SK-N-SH (cell line): ENCODE results near the gene F9.

ENCODE experiments used
- EZH2phosphoT487 ChIP-seq: fragments of 200-600 bp; sonication (generic); IDR thresholded peaks from 2 replicates; pipeline ENCODE4 v1.6.1; 2017; ENCODE audit warnings: low read depth, mixed run types, mild to moderate bottlenecking, antibody characterized with exemption, moderate library complexity, borderline replicate concordance
- FOSL2 ChIP-seq: IDR thresholded peaks from 2 replicates; pipeline ENCODE4 v1.4.0; 2012; ENCODE audit warnings: low read depth, mild to moderate bottlenecking, moderate library complexity, borderline replicate concordance
- JUND ChIP-seq: IDR thresholded peaks from 2 replicates; pipeline ENCODE4 v1.4.0; 2012
- POLR2AphosphoS5 ChIP-seq: IDR thresholded peaks from 2 replicates; pipeline ENCODE4 v1.6.1; 2012; ENCODE audit warnings: low read depth, low read length
- RAD21 ChIP-seq: IDR thresholded peaks from 2 replicates; pipeline ENCODE4 v1.6.1; 2012; ENCODE audit warnings: mild to moderate bottlenecking, low read length
- RXRA ChIP-seq: IDR thresholded peaks from 2 replicates; pipeline ENCODE4 v1.4.0; 2012; ENCODE audit warnings: low read depth, mild to moderate bottlenecking, borderline replicate concordance
- TAF1 ChIP-seq: IDR thresholded peaks from 2 replicates; pipeline ENCODE4 v1.6.1; 2012; ENCODE audit warnings: low read depth, mild to moderate bottlenecking, low read length, moderate library complexity, borderline replicate concordance
- TEAD4 ChIP-seq: IDR thresholded peaks from 2 replicates; pipeline ENCODE4 v1.4.0; 2012; ENCODE audit warnings: mild to moderate bottlenecking, borderline replicate concordance; ENCODE audit not compliant: insufficient read depth
- YY1 ChIP-seq: IDR thresholded peaks from 2 replicates; pipeline ENCODE4 v1.4.0; 2012; ENCODE audit warnings: low read depth, mild to moderate bottlenecking
- TF ChIP-seq, protein P1 (sequence below): fragments of 200-600 bp; sonication (generic); IDR thresholded peaks from 2 replicates; pipeline ENCODE4 v1.6.1; 2017; ENCODE audit warnings: antibody characterized with exemption, mild to moderate bottlenecking, moderate library complexity
- TF ChIP-seq, protein P2 (sequence below): IDR thresholded peaks from 2 replicates; pipeline ENCODE4 v1.6.1; 2012; ENCODE audit warnings: mild to moderate bottlenecking, low read depth, low read length, moderate library complexity
- TF ChIP-seq, protein P3 (sequence below): IDR thresholded peaks from 2 replicates; pipeline ENCODE4 v1.4.0; 2012; ENCODE audit warnings: low read depth, borderline replicate concordance

DNA sequence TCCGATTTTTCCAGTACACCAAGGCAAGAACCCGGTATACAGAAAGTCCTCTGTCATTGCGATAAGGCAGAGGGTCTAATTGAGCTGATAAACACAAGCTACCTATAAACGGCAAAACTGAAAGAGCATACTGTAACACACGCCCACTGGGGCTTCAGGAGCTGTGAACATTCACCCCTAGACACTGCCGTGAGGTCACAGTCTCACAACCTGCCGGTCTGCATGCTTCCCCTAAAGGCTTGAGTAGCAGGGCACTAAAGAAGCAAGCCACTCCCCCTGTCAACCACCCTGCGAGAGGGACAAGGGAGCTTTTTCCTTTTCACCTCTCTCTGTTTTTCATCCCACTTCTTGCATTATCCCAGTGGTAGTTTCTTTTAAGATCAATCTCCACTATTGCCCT is 22.4 kb upstream of the F9 start:
- TF ChIP-seq, protein P1, sequence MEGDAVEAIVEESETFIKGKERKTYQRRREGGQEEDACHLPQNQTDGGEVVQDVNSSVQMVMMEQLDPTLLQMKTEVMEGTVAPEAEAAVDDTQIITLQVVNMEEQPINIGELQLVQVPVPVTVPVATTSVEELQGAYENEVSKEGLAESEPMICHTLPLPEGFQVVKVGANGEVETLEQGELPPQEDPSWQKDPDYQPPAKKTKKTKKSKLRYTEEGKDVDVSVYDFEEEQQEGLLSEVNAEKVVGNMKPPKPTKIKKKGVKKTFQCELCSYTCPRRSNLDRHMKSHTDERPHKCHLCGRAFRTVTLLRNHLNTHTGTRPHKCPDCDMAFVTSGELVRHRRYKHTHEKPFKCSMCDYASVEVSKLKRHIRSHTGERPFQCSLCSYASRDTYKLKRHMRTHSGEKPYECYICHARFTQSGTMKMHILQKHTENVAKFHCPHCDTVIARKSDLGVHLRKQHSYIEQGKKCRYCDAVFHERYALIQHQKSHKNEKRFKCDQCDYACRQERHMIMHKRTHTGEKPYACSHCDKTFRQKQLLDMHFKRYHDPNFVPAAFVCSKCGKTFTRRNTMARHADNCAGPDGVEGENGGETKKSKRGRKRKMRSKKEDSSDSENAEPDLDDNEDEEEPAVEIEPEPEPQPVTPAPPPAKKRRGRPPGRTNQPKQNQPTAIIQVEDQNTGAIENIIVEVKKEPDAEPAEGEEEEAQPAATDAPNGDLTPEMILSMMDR: no peak
- no peak for TF ChIP-seq JUND
- no peak for TF ChIP-seq YY1
- TF ChIP-seq FOSL2: no peak
- no peak for TF ChIP-seq RAD21
- no peak for TF ChIP-seq RXRA
- TF ChIP-seq TEAD4: no peak
- TF ChIP-seq EZH2phosphoT487: no peak
- TF ChIP-seq TAF1: no peak
- TF ChIP-seq, protein P2, sequence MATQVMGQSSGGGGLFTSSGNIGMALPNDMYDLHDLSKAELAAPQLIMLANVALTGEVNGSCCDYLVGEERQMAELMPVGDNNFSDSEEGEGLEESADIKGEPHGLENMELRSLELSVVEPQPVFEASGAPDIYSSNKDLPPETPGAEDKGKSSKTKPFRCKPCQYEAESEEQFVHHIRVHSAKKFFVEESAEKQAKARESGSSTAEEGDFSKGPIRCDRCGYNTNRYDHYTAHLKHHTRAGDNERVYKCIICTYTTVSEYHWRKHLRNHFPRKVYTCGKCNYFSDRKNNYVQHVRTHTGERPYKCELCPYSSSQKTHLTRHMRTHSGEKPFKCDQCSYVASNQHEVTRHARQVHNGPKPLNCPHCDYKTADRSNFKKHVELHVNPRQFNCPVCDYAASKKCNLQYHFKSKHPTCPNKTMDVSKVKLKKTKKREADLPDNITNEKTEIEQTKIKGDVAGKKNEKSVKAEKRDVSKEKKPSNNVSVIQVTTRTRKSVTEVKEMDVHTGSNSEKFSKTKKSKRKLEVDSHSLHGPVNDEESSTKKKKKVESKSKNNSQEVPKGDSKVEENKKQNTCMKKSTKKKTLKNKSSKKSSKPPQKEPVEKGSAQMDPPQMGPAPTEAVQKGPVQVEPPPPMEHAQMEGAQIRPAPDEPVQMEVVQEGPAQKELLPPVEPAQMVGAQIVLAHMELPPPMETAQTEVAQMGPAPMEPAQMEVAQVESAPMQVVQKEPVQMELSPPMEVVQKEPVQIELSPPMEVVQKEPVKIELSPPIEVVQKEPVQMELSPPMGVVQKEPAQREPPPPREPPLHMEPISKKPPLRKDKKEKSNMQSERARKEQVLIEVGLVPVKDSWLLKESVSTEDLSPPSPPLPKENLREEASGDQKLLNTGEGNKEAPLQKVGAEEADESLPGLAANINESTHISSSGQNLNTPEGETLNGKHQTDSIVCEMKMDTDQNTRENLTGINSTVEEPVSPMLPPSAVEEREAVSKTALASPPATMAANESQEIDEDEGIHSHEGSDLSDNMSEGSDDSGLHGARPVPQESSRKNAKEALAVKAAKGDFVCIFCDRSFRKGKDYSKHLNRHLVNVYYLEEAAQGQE: no peak
- TF ChIP-seq, protein P3, sequence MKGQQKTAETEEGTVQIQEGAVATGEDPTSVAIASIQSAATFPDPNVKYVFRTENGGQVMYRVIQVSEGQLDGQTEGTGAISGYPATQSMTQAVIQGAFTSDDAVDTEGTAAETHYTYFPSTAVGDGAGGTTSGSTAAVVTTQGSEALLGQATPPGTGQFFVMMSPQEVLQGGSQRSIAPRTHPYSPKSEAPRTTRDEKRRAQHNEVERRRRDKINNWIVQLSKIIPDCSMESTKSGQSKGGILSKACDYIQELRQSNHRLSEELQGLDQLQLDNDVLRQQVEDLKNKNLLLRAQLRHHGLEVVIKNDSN: no peak
- no peak for TF ChIP-seq POLR2AphosphoS5
